ENCODE results near the gene ZNF143. TPM values are rescaled to one million over a fixed set of nuclear protein-coding genes. Genes with fewer than 3 reads are reported as not detected.

The ZNF143 gene
- total RNA-seq, 1 donor from 2014 or later = 42.6 TPM

DNA sequence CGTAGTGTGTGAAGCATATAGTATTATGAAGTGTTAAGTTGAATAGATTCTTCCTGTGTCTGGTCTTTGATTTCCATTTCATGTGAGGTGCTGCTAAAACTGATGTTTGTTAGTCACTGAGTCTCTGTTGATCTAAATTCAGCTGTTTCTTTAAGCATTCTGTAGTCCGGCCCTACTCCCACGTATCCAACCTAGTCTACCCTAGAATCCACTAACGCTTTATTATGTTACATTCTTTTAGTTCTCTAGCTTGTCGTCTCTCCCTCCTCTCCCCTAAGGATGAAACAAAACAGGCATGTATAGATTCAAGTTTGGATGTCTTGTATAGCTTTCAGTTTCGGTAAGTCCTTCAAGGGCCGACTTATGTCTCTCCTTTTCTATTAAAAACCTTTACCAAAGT, 116.7 kb downstream of the ZNF143 start:
- Mint-ChIP-seq H3K27ac (peak overlapping the region; percentile 48), H3K36me3 (ENCODE audit: insufficient read depth) (peaks cover 52% of the 10 kb centered on the region)
- no peak for DNase-seq (ENCODE audit: low spot score, unreplicated experiment)

More for the DNA sequence above, 116.7 kb downstream of the ZNF143 start:
- Mint-ChIP-seq H3K4me1 (ENCODE audit: low read depth) (peaks cover 27% of the 10 kb centered on the region), H3K9me3 (ENCODE audit: low read depth) (no peaks in the 10 kb centered on the region), H3K27me3 (no peaks in the 10 kb centered on the region), H3K4me3 (ENCODE audit: low read depth) (peak overlapping the region; percentile 93)
- TF ChIP-seq, protein P1, sequence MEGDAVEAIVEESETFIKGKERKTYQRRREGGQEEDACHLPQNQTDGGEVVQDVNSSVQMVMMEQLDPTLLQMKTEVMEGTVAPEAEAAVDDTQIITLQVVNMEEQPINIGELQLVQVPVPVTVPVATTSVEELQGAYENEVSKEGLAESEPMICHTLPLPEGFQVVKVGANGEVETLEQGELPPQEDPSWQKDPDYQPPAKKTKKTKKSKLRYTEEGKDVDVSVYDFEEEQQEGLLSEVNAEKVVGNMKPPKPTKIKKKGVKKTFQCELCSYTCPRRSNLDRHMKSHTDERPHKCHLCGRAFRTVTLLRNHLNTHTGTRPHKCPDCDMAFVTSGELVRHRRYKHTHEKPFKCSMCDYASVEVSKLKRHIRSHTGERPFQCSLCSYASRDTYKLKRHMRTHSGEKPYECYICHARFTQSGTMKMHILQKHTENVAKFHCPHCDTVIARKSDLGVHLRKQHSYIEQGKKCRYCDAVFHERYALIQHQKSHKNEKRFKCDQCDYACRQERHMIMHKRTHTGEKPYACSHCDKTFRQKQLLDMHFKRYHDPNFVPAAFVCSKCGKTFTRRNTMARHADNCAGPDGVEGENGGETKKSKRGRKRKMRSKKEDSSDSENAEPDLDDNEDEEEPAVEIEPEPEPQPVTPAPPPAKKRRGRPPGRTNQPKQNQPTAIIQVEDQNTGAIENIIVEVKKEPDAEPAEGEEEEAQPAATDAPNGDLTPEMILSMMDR (IDR thresholded peaks at IDR 0.05; ENCODE audit: unreplicated experiment) = no peak

Other genes starting within 250 kb of the ZNF143 start
- gene DENND5A, start 195.7 kb upstream of the ZNF143 start, total RNA-seq = 74.6 and 75.3 TPM in 2 replicates
- gene TMEM41B, start 146.4 kb upstream of the ZNF143 start, total RNA-seq = 51.8 and 52.3 TPM in 2 replicates
- 129 and 141 TPM in 2 replicates for gene IPO7, start 76.4 kb upstream of the ZNF143 start, total RNA-seq
- gene WEE1, start 112.7 kb downstream of the ZNF143 start, total RNA-seq = 154 and 179 TPM in 2 replicates
- 18.9 and 19.1 TPM in 2 replicates for gene SWAP70, start 203.1 kb downstream of the ZNF143 start, total RNA-seq

All from progenitor cell of endocrine pancreas (in vitro differentiated cells).